ENCODE measurements around the gene TENM3. TPM values are rescaled to one million over a fixed set of nuclear protein-coding genes. Genes with fewer than 3 reads are reported as not detected.

The TENM3 gene
- total and polyA plus RNA-seq, 2 of the 8 experiments (the other 6 are each of a cell fraction or from before 2014, with no cell fraction given) = 36.9 to 69.3 TPM

GRCh38 chr4:182519528-182519927, 276.3 kb downstream of the TENM3 start:
- no peak overlapping the region for H2AK5ac ChIP-seq (ENCODE audit: low read depth, low read length)
- H3K23ac ChIP-seq (ENCODE audit: insufficient read length) = no peak overlapping the region
- H3K23me2 ChIP-seq (ENCODE audit: low read depth, low read length) = no peaks in the 10 kb centered on the region
- no peaks in the 10 kb centered on the region for H3K79me1 ChIP-seq (ENCODE audit: low read depth, low read length)
- H4K8ac ChIP-seq (ENCODE audit: extremely low read depth, insufficient read depth, low read length) = no peak overlapping the region
- no peaks in the 10 kb centered on the region for H3K4me1 ChIP-seq (replicated peaks in 1 of 4; ENCODE audit: control insufficient read depth in 3 of 4, insufficient read depth in 4 of 4, low read length in 3 of 4)
- H3K27me3 ChIP-seq (replicated peaks in 1 of 4; ENCODE audit: control insufficient read depth in 3 of 4, extremely low read depth in 1 of 4, insufficient read depth in 3 of 4, low read length in 3 of 4) = no peaks in the 10 kb centered on the region
- H4K5ac ChIP-seq (ENCODE audit: insufficient read length, low read depth, low read length) = no peak overlapping the region
- CTCF ChIA-PET (ENCODE audit: partially characterized antibody) = no interaction called here
- H3K9ac ChIP-seq (replicated peaks in 1 of 4; ENCODE audit: extremely low read depth in 1 of 4, low read depth in 3 of 4, low read length in 3 of 4) = no peak overlapping the region
- H3K4ac ChIP-seq (replicated peaks; ENCODE audit: insufficient read length, low read depth, low read length) = no peak overlapping the region
- no peak overlapping the region for H2BK15ac ChIP-seq (ENCODE audit: low read length)
- no peak overlapping the region for H4K91ac ChIP-seq (replicated peaks; ENCODE audit: insufficient read length, low read length)
- no peak for DNase-seq (ENCODE audit: low read depth in 1 of 2, low spot score in 2 of 2)
- POLR2A ChIA-PET (ENCODE audit: partially characterized antibody) = no interaction called here
- no peak overlapping the region for H2AFZ ChIP-seq (ENCODE audit: low read length)
- H3K9me3 ChIP-seq (ENCODE audit: insufficient read depth in 2 of 2, low read depth in 1 of 2, low read length in 1 of 2) = no peaks in the 10 kb centered on the region
- no peak overlapping the region for H3K27ac ChIP-seq (ENCODE audit: low read depth, low read length)
- no peak for FAIRE-seq
- no peak overlapping the region for H3K4me2 ChIP-seq (ENCODE audit: insufficient read depth in 1 of 2, low read depth in 2 of 2, low read length in 2 of 2)
- no peak overlapping the region for H3K14ac ChIP-seq (ENCODE audit: insufficient read length)
- H3K18ac ChIP-seq (ENCODE audit: extremely low read depth, low read length) = no peak overlapping the region
- no peak overlapping the region for H2BK5ac ChIP-seq (ENCODE audit: low read depth, low read length)
- no peak overlapping the region for H2BK120ac ChIP-seq (replicated peaks; ENCODE audit: low read depth, low read length)
- no peak overlapping the region for H2BK20ac ChIP-seq (ENCODE audit: low read length)
- H3K56ac ChIP-seq (replicated peaks; ENCODE audit: insufficient read length, low read depth, low read length) = no peak overlapping the region
- no peak overlapping the region for H2BK12ac ChIP-seq (ENCODE audit: low read depth, low read length)
- H3K36me3 ChIP-seq (ENCODE audit: control insufficient read depth in 2 of 4, insufficient read depth in 4 of 4, low read length in 3 of 4) = no peaks in the 10 kb centered on the region
- peaks cover 0 to 23% of the 10 kb centered on the region in 2 experiments; a peak in 2 of 4 replicates for H3K79me2 ChIP-seq (ENCODE audit: control insufficient read depth in 1 of 2, insufficient read depth in 2 of 2, low read length in 2 of 2)
- H3K4me3 ChIP-seq (ENCODE audit: extremely low read depth in 1 of 4, insufficient read depth in 2 of 4, low read depth in 3 of 4, low read length in 4 of 4) = no peak overlapping the region
- H4K20me1 ChIP-seq (replicated peaks in 1 of 2; ENCODE audit: control insufficient read depth in 1 of 2, insufficient read depth in 2 of 2, low read length in 2 of 2) = no peaks in the 10 kb centered on the region
- WGBS, 2 experiments (ENCODE audit: extremely low coverage in 1 of 2, insufficient coverage in 1 of 2, insufficient read length in 1 of 2, insufficient replicate concordance in 2 of 2, low coverage in 1 of 2, low lambda C conversion rate in 2 of 2, missing lambda C conversion rate in 1 of 2) = 79% methylated on average over 2 of the region's 2 CpGs; no CpG with 5 or more reads in 1 of the 2 experiments
- TF ChIP-seq SIX5 (IDR thresholded peaks at IDR 0.05; ENCODE audit: low read depth, low read length) = no peak
- TF ChIP-seq KDM1A (IDR thresholded peaks at IDR 0.05; ENCODE audit: borderline replicate concordance, low read length) = no peak
- TF ChIP-seq SUZ12 (IDR thresholded peaks at IDR 0.05; ENCODE audit: low read length) = no peak
- TF ChIP-seq RAD21 (IDR thresholded peaks at IDR 0.05 in 1 of 2, conservative IDR thresholded peaks at IDR 0.05 in 1 of 2; ENCODE audit: low read depth in 2 of 2, low read length in 2 of 2) = no peak
- TF ChIP-seq ASH2L (IDR thresholded peaks at IDR 0.05; ENCODE audit: low read length) = no peak
- no peak for TF ChIP-seq CREB1 (IDR thresholded peaks at IDR 0.05)
- no peak for TF ChIP-seq TAF1 (IDR thresholded peaks at IDR 0.05; ENCODE audit: low read depth, low read length)
- TF ChIP-seq SP4 (IDR thresholded peaks at IDR 0.05; ENCODE audit: low read length) = no peak
- no peak for TF ChIP-seq CTBP2 (IDR thresholded peaks at IDR 0.05; ENCODE audit: borderline replicate concordance, insufficient read depth, insufficient read length, low read length)
- TF ChIP-seq GABPA (IDR thresholded peaks at IDR 0.05; ENCODE audit: borderline replicate concordance, insufficient read depth, low read length) = no peak
- no peak for TF ChIP-seq MAX (IDR thresholded peaks at IDR 0.05)
- no peak for TF ChIP-seq SP2 (IDR thresholded peaks at IDR 0.05; ENCODE audit: low read length)
- TF ChIP-seq EP300 (IDR thresholded peaks at IDR 0.05; ENCODE audit: borderline replicate concordance in 1 of 2, low read depth in 2 of 2, low read length in 2 of 2) = no peak
- TF ChIP-seq KDM5A (IDR thresholded peaks at IDR 0.05; ENCODE audit: low read length) = no peak
